ENCODE results near the gene ITGB2.
A peak's percentile ranks its signal among the peaks of the same experiment; 100 is the strongest.
"Not testable (repeated sequence)": the region's sequence is repeated elsewhere in the genome, so short reads cannot be mapped to it uniquely, and the experiment has no call there.

ITGB2 gene

GRCh38 chr21:44940116-44940631 is 19.5 kb upstream of the ITGB2 start:
- no peak for DNase-seq

- peak; percentile 81 for DNase-seq
Measured at GRCh38 chr21:44939532-44940115, 18.9 kb upstream of the ITGB2 start, which contains the start of gene SLX9. TSS of gene SLX9 (plus strand) at chr21:44940029. CDS start at chr21:44940058, 29 bp downstream.

- no peak for DNase-seq
Measured at GRCh38 chr21:44938772-44939531, 18.3 kb upstream of the ITGB2 start.

GRCh38 chr21:44935533-44935927 is 14.8 kb upstream of the ITGB2 start:
- no peak for DNase-seq

- no peak for DNase-seq
Measured at GRCh38 chr21:44934797-44935532, 14.3 kb upstream of the ITGB2 start.

GRCh38 chr21:44934276-44934675 is 13.6 kb upstream of the ITGB2 start:
- DNase-seq = no peak

- DNase-seq = no peak
Measured at GRCh38 chr21:44933918-44934260, 13.2 kb upstream of the ITGB2 start.

GRCh38 chr21:44933199-44933917 is 12.7 kb upstream of the ITGB2 start:
- DNase-seq = no peak

GRCh38 chr21:44932408-44933181 is 11.9 kb upstream of the ITGB2 start:
- peak; percentile 71 for DNase-seq

GRCh38 chr21:44931501-44932407 is 11.1 kb upstream of the ITGB2 start:
- no peak for DNase-seq

GRCh38 chr21:44931137-44931500 is 10.4 kb upstream of the ITGB2 start:
- no peak for DNase-seq

GRCh38 chr21:44930543-44930981 is 9.9 kb upstream of the ITGB2 start:
- peak; percentile 59 for DNase-seq

- DNase-seq = no peak
Measured at GRCh38 chr21:44929799-44930542, 9.3 kb upstream of the ITGB2 start.

GRCh38 chr21:44929242-44929798 is 8.6 kb upstream of the ITGB2 start:
- no peak for DNase-seq

- not testable (repeated sequence) for DNase-seq
Measured at GRCh38 chr21:44928500-44929241, 8.0 kb upstream of the ITGB2 start.

GRCh38 chr21:44927587-44928461 is 7.1 kb upstream of the ITGB2 start:
- peak; percentile 88 for DNase-seq

- DNase-seq = no peak
Measured at GRCh38 chr21:44927259-44927586, 6.5 kb upstream of the ITGB2 start.

- peak; percentile 48 for DNase-seq
Measured at GRCh38 chr21:44926331-44927101, 5.8 kb upstream of the ITGB2 start.
